ENCODE data around the gene ATXN1. TPM values are rescaled to one million over a fixed set of nuclear protein-coding genes. Genes with fewer than 3 reads are reported as not detected.
"Not testable (repeated sequence)": the region's sequence is repeated elsewhere in the genome, so short reads cannot be mapped to it uniquely, and the experiment has no call there.

Gene ATXN1
- total RNA-seq, 1 experiment from 2014 or later = 16.5 TPM

GRCh38 chr6:16468991-16469615 is 292.2 kb downstream of the ATXN1 start:
- H3K4me3 Mint-ChIP-seq (ENCODE audit: unreplicated experiment) = no peak overlapping the region
- no TSS peak for BruUV-seq (replicated peaks)
- no peak for TF ChIP-seq CTCF (IDR thresholded peaks at IDR 0.05; ENCODE audit: unreplicated experiment)
- no peaks in the 10 kb centered on the region for H3K9me3 Mint-ChIP-seq (ENCODE audit: unreplicated experiment)
- intact Hi-C loops (cut with micrococcal nuclease) = no loop called here
- POLR2A ChIA-PET = no interaction called here
- CTCF ChIA-PET = interaction anchor here (0.6 to 0.8 kb wide), 2 partner anchors 136 to 351 kb away, joined by 3 read pairs; no protein-coding TSS in a partner anchor
- H3K4me1 Mint-ChIP-seq (ENCODE audit: insufficient read depth, unreplicated experiment) = peaks cover 5% of the 10 kb centered on the region
- no peak overlapping the region for H3K27ac Mint-ChIP-seq (ENCODE audit: low read depth, unreplicated experiment)
- H3K27me3 Mint-ChIP-seq (ENCODE audit: insufficient read depth, unreplicated experiment) = no peaks in the 10 kb centered on the region
- DNase-seq (ENCODE audit: unreplicated experiment) = no peak
- H3K36me3 Mint-ChIP-seq (ENCODE audit: insufficient read depth, unreplicated experiment) = no peaks in the 10 kb centered on the region

GRCh38 chr6:16466800-16467553 is 294.3 kb downstream of the ATXN1 start:
- intact Hi-C loops (cut with micrococcal nuclease) = no loop called here
- Mint-ChIP-seq H3K36me3 (ENCODE audit: insufficient read depth, unreplicated experiment) (no peaks in the 10 kb centered on the region), H3K27me3 (ENCODE audit: insufficient read depth, unreplicated experiment) (no peaks in the 10 kb centered on the region), H3K9me3 (ENCODE audit: unreplicated experiment) (no peaks in the 10 kb centered on the region), H3K27ac (ENCODE audit: low read depth, unreplicated experiment) (no peak overlapping the region), H3K4me1 (ENCODE audit: insufficient read depth, unreplicated experiment) (peaks cover under 1% of the 10 kb centered on the region), H3K4me3 (ENCODE audit: unreplicated experiment) (no peak overlapping the region)
- DNase-seq (ENCODE audit: unreplicated experiment) = no peak
- no peak for TF ChIP-seq CTCF (IDR thresholded peaks at IDR 0.05; ENCODE audit: unreplicated experiment)
- no TSS peak for BruUV-seq (replicated peaks)
- POLR2A ChIA-PET = interaction anchor here (1.3 kb wide), 1 partner anchor 133 kb away, joined by 3 read pairs; no protein-coding TSS in a partner anchor
- CTCF ChIA-PET = interaction anchor here (1.0 to 1.1 kb wide), 2 partner anchors 115 to 295 kb away, joined by 3 to 4 read pairs; no protein-coding TSS in a partner anchor

GRCh38 chr6:16464045-16464444 is 297.2 kb downstream of the ATXN1 start:
- no peak for DNase-seq (ENCODE audit: unreplicated experiment)
- no peak for TF ChIP-seq CTCF (IDR thresholded peaks at IDR 0.05; ENCODE audit: unreplicated experiment)
- intact Hi-C loops (cut with micrococcal nuclease) = no loop called here
- Mint-ChIP-seq H3K4me3 (ENCODE audit: unreplicated experiment) (no peak overlapping the region), H3K27me3 (ENCODE audit: insufficient read depth, unreplicated experiment) (no peaks in the 10 kb centered on the region), H3K36me3 (ENCODE audit: insufficient read depth, unreplicated experiment) (no peaks in the 10 kb centered on the region), H3K27ac (ENCODE audit: low read depth, unreplicated experiment) (no peak overlapping the region), H3K9me3 (ENCODE audit: unreplicated experiment) (no peaks in the 10 kb centered on the region), H3K4me1 (ENCODE audit: insufficient read depth, unreplicated experiment) (no peaks in the 10 kb centered on the region)
- BruUV-seq (replicated peaks) = no TSS peak
- CTCF ChIA-PET = interaction anchor here (0.6 to 1.0 kb wide), 2 partner anchors 50 to 656 kb away, joined by 3 read pairs; no protein-coding TSS in a partner anchor
- POLR2A ChIA-PET = interaction anchor here (0.6 to 1.4 kb wide), 2 partner anchors 43 to 299 kb away, joined by 3 to 4 read pairs; no protein-coding TSS in a partner anchor

- not testable (repeated sequence) for H3K4me3 Mint-ChIP-seq (ENCODE audit: unreplicated experiment); H3K27ac Mint-ChIP-seq (ENCODE audit: low read depth, unreplicated experiment)
Observed at GRCh38 chr6:16463246-16463645, 298.0 kb downstream of the ATXN1 start.

More at GRCh38 chr6:16463246-16463645, 298.0 kb downstream of the ATXN1 start:
- H3K36me3 Mint-ChIP-seq (ENCODE audit: insufficient read depth, unreplicated experiment); POLR2A ChIA-PET; H3K9me3 Mint-ChIP-seq (ENCODE audit: unreplicated experiment); H3K4me1 Mint-ChIP-seq (ENCODE audit: insufficient read depth, unreplicated experiment); BruUV-seq (replicated peaks); H3K27me3 Mint-ChIP-seq (ENCODE audit: insufficient read depth, unreplicated experiment); intact Hi-C loops (cut with micrococcal nuclease); DNase-seq (ENCODE audit: unreplicated experiment): not testable (repeated sequence)
- CTCF ChIA-PET = interaction anchor here (1.0 kb wide), 1 partner anchor 50 kb away, joined by 3 read pairs; no protein-coding TSS in a partner anchor
